Lower leg skin (tissue), 3 donors: Measurements from ENCODE around the gene ACKR4.

Source experiments
- POLR2A ChIP-seq, 2 donors: fragments of 450-650 bp; IDR thresholded peaks; one replicate each; pipeline ENCODE4 v1.6.1; 2016 to 2017; ENCODE audit warnings: antibody characterized with exemption in 2 of 2, mild to moderate bottlenecking in 1 of 2, moderate library complexity in 1 of 2
- TF ChIP-seq, protein P1 (sequence below), 3 donors: fragments of 450-650 bp; IDR thresholded peaks; one replicate each; pipeline ENCODE4 v1.5.1; 2016; ENCODE audit warnings: antibody characterized with exemption in 3 of 3, mild to moderate bottlenecking in 3 of 3, moderate library complexity in 2 of 3

DNA sequence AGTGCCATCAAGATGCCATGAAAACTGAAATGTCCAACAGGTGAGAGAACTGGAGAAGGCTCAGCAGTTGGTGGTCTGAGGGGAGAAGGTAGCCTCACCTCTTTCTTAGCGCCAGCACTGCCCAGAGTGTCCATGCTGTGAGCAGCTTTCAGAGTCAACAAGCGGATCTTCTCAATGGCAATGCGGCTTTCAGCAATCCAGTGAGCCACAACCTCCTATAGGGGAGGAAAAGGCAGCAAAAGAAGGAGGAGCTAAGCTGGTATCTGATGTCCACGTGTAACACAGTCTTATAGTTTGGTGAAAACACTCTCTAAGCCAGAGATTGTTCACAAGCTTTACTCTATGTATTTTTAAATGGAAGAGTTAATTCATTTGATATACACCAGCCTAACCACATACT, 36.1 kb upstream of the ACKR4 start:
- TF ChIP-seq, protein P1, sequence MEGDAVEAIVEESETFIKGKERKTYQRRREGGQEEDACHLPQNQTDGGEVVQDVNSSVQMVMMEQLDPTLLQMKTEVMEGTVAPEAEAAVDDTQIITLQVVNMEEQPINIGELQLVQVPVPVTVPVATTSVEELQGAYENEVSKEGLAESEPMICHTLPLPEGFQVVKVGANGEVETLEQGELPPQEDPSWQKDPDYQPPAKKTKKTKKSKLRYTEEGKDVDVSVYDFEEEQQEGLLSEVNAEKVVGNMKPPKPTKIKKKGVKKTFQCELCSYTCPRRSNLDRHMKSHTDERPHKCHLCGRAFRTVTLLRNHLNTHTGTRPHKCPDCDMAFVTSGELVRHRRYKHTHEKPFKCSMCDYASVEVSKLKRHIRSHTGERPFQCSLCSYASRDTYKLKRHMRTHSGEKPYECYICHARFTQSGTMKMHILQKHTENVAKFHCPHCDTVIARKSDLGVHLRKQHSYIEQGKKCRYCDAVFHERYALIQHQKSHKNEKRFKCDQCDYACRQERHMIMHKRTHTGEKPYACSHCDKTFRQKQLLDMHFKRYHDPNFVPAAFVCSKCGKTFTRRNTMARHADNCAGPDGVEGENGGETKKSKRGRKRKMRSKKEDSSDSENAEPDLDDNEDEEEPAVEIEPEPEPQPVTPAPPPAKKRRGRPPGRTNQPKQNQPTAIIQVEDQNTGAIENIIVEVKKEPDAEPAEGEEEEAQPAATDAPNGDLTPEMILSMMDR (IDR thresholded peaks at IDR 0.05), result no peak
- no peak for TF ChIP-seq POLR2A (IDR thresholded peaks at IDR 0.05)
